Peyer's patch (tissue), 4 donors: ENCODE measurements around the gene MLLT1. TPM values are rescaled to one million over a fixed set of nuclear protein-coding genes. Genes with fewer than 3 reads are reported as not detected.

Experiments used
- DNase-seq, 3 donors: peaks; one replicate each; pipeline ENCODE4 v3.0.0-alpha.2; 2017 to 2019
- H3K27ac ChIP-seq, 4 donors: fragments of 200-600 bp; sonication (generic); one replicate each; pipeline ENCODE4 v1.5.1; 2016 to 2019
- H3K27me3 ChIP-seq, 2 donors: fragments of 200-600 bp; sonication (generic); one replicate each; pipeline ENCODE4 v1.5.1; 2019
- H3K36me3 ChIP-seq, 3 donors: fragments of 200-600 bp; sonication (generic); one replicate each; pipeline ENCODE4 v1.5.1; 2016 to 2019
- H3K4me1 ChIP-seq, 4 donors: fragments of 200-600 bp; sonication (generic); one replicate each; pipeline ENCODE4 v1.5.1; 2016 to 2019
- H3K4me3 ChIP-seq, 4 donors: fragments of 200-600 bp; sonication (generic); 1 replicate in 3 of 4; 2 replicates in 1 of 4; pipeline ENCODE4 v1.5.1; 2016 to 2019; ENCODE audit warnings: mild to moderate bottlenecking in 1 of 4
- H3K9me3 ChIP-seq, 4 donors: fragments of 200-600 bp; sonication (generic); one replicate each; pipeline ENCODE4 v1.5.1; 2016 to 2019; ENCODE audit warnings: mild to moderate bottlenecking in 1 of 4
- CTCF ChIP-seq, 6 experiments: fragments of 450-650 bp in 4 of 6; fragments of 200-600 bp in 2 of 6; sonication (generic) in 1 of 6; IDR thresholded peaks; one replicate each; pipeline ENCODE4 v1.5.1; 2017 to 2019; ENCODE audit warnings: antibody characterized with exemption in 6 of 6, mild to moderate bottlenecking in 3 of 6, moderate library complexity in 1 of 6
- POLR2A ChIP-seq, 2 donors: fragments of 450-650 bp; IDR thresholded peaks; one replicate each; pipeline ENCODE4 v1.5.1; 2017; ENCODE audit warnings: antibody characterized with exemption in 2 of 2, mild to moderate bottlenecking in 2 of 2, moderate library complexity in 2 of 2
- total RNA-seq, 4 donors: library from RNA; depleted of rRNA; stranded (reverse); fragments of >200 nt; gene quantifications; one replicate each; pipeline ENCODE4 v1.1.0, GENCODE V29; 2016

The MLLT1 gene
- total RNA-seq, 4 donors from 2014 or later: 9.5 to 24.8 (median 19.3) TPM

DNA sequence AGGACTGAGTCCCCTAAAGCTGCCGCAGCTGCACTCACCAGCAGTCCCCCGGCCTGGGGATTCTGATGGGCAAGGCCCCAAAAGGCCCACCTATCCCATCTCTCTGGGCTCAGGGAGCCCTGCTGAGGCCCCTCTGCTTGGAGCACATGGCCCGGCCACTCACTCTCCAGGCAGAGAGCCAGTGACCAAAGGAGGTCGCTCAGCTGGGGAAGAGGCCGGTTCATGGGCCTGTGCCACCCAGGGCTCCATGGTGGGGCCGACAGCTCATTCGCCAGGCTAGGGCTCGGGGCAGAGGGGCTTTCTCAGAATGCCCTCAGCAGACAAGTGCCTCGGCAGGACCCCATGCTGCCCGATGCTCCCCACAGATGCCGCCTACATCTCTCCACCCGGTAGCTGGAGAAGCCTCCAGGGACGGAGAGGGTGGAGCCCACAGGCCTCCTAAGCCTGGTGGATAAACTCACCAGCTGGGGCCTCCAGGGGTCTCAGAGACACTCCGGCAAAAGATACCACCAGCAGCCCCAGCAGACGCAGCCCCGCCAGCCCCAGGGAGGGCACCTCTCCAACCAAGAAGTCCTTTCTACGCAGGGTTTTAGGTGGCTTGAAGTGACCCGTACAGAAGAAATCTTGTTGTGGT lies 54.4 kb downstream of the MLLT1 start:
- Histone ChIP-seq H3K4me1 (peaks cover 0 to 7% (median 0%) of the 10 kb centered on the region in 4 donors), H3K4me3 (no peak overlapping the region), H3K36me3 (peaks cover 0 to 64% (median 0%) of the 10 kb centered on the region in 3 donors), H3K9me3 (no peaks in the 10 kb centered on the region), H3K27ac (no peak overlapping the region), H3K27me3 (no peaks in the 10 kb centered on the region)
- TF ChIP-seq POLR2A (IDR thresholded peaks at IDR 0.05) (no peak), CTCF (IDR thresholded peaks at IDR 0.05) (no peak)
- DNase-seq: no peak

- Histone ChIP-seq H3K4me3 (no peak overlapping the region), H3K4me1 (peaks cover 0 to 18% (median 2%) of the 10 kb centered on the region in 4 donors), H3K27ac (no peak overlapping the region), H3K9me3 (no peaks in the 10 kb centered on the region), H3K36me3 (peaks cover 0 to 57% (median 0%) of the 10 kb centered on the region in 3 donors), H3K27me3 (no peaks in the 10 kb centered on the region)
- TF ChIP-seq CTCF (IDR thresholded peaks at IDR 0.05) (no peak), POLR2A (IDR thresholded peaks at IDR 0.05) (no peak)
- DNase-seq: no peak
These were observed 55.5 kb downstream of the MLLT1 start for GRCh38 chr19:6224308-6224675.

- H3K4me1 ChIP-seq: peaks cover 0 to 24% (median 2%) of the 10 kb centered on the region in 4 donors
- no peak for TF ChIP-seq CTCF (IDR thresholded peaks at IDR 0.05)
- TF ChIP-seq POLR2A (IDR thresholded peaks at IDR 0.05): no peak
- no peaks in the 10 kb centered on the region for H3K27me3 ChIP-seq
- no peak for DNase-seq
- peaks cover 0 to 57% (median 0%) of the 10 kb centered on the region in 3 donors for H3K36me3 ChIP-seq
- H3K27ac ChIP-seq: no peak overlapping the region
- H3K4me3 ChIP-seq: no peak overlapping the region
- H3K9me3 ChIP-seq: no peaks in the 10 kb centered on the region
These were observed 56.1 kb downstream of the MLLT1 start for GRCh38 chr19:6223461-6224307.

GRCh38 chr19:6222884-6223283 lies 56.9 kb downstream of the MLLT1 start:
- Histone ChIP-seq H3K4me1 (peaks cover 0 to 31% (median 2%) of the 10 kb centered on the region in 4 donors), H3K36me3 (peaks cover 0 to 57% (median 0%) of the 10 kb centered on the region in 3 donors)

More at GRCh38 chr19:6222884-6223283, 56.9 kb downstream of the MLLT1 start:
- H3K27me3 ChIP-seq: no peaks in the 10 kb centered on the region
- TF ChIP-seq POLR2A (IDR thresholded peaks at IDR 0.05) (no peak), CTCF (IDR thresholded peaks at IDR 0.05) (no peak)
- H3K27ac ChIP-seq: no peak overlapping the region
- DNase-seq: no peak
- no peak overlapping the region for H3K4me3 ChIP-seq
- no peaks in the 10 kb centered on the region for H3K9me3 ChIP-seq
